ENCODE measurements around the gene PRKCA.
A peak's percentile ranks its signal among the peaks of the same experiment; 100 is the strongest.
"Not testable (repeated sequence)": the region's sequence is repeated elsewhere in the genome, so short reads cannot be mapped to it uniquely, and the experiment has no call there.

The PRKCA gene

DNA sequence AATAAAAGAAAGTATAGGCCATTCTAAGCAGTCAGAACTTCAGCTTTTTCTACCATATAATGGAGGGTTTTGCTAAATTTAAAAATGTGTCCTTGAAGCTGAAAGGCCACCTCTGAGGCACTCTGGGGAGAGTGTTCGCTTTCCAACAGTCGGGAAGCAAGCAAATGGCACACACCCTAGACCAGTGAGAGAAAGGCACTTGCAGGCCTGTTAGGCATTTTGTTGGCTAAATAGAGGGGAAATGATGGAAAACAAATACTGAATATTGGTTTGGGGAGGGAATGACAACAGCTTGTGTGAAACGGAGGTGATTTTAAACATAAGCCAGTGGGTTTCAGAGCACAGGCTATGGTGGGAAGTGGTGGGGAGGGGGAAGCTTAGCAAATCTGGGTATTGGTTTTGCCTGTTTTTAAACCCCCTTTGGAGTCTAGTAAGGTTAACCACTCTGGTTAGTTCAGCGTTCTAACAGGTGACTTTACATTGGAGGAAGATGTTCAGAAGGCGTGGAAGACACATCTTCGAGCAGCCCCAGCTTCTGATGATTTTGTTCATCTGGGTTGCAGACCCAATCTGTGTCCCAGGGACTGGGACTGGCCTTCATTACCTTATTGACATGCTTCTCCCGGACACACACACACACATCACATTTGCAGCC, 90.5 kb downstream of the PRKCA start:
- peak; percentile 26 for DNase-seq

DNA sequence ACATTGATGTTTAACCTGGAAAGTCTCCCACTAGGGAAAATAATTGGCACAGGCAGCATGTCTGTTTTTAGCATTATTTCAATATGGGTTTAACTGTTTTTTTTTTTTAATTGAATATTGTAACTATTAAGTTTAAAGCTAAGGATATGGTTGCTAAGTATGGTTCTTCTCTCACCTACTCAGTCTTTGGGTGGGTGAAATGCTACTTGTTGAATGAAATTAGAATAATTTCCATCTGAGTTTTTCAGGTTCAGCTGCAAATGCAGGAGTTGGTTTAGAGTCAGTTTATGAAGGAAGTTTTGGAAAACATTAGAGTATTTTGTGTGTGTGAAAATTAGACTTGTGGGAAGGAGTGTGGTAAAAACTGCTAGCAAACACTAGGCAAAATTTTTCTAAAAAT, 93.5 kb downstream of the PRKCA start:
- no peak for DNase-seq

GRCh38 chr17:66397486-66397885, 95.1 kb downstream of the PRKCA start:
- peak; percentile 44 for DNase-seq

- DNase-seq: peak; percentile 49
These were observed 95.6 kb downstream of the PRKCA start for GRCh38 chr17:66398059-66398458.

GRCh38 chr17:66398617-66399016, 96.2 kb downstream of the PRKCA start:
- DNase-seq: peak; percentile 90

GRCh38 chr17:66399441-66399840, 97.0 kb downstream of the PRKCA start:
- no peak for DNase-seq

DNA sequence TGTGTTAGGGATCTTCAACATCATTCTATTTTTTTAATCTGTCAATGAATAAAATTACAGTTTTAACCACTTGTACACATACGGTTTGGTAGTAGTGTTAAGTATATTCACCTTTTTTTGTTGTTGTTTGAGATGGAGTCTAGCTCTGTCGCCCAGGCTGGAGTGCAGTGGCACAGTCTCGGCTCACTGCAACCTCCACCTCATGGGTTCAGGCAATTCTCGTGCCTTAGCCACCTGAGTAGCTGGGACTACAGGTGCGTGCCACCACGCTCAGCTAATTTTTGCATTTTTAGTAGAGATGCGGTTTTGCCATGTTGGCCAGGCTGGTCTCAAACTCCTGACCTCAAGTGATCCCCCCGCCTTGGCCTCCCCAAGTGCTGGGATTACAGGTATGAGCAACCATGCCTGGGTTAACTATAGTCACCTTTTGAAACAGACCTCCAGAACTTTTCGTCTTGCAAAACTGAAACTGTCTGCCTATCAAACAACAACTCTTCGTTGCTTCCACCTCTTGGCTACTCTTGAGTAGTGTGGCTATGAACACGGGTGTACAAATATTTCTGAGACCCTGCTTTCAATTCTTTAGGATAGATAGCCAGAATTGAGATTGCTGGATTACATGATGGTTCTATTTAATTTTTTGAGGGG, 97.8 kb downstream of the PRKCA start:
- DNase-seq: not testable (repeated sequence)

DNA sequence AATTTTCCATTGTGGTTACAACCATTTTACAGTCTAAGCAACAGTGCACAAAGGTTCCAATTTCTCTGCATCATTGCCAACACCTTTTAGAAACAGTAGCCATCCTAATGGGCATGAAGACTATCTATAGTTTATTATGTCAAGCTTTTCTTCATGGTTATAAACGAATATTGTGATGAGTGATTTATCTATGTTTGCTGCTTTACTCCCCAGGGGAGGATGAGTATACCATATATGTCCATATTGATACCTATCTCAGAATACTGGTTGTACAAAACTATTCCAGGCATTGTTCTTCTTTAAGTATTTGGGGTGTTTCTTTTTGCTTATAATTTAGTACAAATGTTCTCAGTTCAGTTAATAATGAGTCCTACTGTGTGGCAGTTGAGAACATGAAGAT, 98.3 kb downstream of the PRKCA start:
- no peak for DNase-seq

DNA sequence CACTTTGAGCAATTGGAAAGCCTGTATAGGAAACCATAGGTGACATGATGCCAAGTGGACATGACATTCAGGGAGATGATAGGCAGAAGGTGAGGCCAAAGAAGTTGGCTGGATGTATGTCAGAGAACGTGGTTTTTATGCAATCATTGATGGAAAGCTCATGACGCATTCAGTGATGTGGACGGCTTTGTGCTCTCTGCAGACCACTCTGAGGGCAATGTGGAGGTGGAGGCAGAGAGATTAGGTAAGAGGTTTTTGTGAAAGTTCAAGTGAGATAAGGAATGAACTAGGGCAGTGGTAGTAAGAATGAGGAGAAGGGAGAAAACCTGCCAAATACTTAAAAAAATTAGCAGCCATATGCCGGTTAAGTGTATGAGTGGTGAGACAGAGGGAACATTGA, 99.0 kb downstream of the PRKCA start:
- no peak for DNase-seq

- DNase-seq: peak; percentile 79
These were observed 101.6 kb downstream of the PRKCA start for GRCh38 chr17:66403846-66404556.

DNA sequence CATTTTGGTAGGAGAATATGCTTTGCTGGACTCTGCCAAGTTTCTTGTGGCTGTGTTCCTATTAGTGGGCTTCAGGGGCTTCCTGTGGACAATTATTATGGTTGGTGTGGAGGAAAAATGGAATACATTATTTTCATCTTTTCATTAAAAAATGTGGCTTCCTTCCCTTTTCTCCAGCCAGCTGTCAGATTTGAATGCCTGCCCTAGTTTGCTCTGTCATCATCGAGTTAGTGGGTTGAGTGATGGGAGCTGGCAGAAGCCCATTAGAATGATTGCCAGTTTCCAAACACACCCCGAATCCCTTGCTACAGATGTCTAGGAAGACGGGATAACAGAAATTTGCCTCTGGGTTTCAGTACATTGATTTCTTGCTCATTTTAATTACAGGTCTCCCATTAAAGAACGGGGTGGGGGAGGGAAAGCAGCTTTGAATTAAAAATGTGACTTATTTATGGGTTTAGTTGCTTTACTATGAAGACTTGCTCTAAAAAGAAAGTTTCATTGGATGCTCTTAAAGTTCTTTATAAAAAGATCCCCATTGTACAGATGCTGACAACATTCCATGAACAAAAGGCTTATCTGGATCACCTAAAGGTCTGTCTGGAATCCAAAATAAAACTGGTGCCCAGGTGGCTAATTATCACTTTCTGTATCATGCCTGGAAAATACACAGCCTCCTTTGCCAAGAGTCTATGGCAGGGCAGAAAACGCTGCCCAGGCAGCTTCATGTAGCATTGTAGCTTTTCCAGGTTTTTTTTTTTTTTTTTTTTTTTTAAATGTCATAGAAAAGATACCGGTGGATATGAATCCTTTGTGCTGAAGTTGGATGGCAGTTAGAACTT, 103.6 kb downstream of the PRKCA start:
- peak; percentile 98 for DNase-seq

DNA sequence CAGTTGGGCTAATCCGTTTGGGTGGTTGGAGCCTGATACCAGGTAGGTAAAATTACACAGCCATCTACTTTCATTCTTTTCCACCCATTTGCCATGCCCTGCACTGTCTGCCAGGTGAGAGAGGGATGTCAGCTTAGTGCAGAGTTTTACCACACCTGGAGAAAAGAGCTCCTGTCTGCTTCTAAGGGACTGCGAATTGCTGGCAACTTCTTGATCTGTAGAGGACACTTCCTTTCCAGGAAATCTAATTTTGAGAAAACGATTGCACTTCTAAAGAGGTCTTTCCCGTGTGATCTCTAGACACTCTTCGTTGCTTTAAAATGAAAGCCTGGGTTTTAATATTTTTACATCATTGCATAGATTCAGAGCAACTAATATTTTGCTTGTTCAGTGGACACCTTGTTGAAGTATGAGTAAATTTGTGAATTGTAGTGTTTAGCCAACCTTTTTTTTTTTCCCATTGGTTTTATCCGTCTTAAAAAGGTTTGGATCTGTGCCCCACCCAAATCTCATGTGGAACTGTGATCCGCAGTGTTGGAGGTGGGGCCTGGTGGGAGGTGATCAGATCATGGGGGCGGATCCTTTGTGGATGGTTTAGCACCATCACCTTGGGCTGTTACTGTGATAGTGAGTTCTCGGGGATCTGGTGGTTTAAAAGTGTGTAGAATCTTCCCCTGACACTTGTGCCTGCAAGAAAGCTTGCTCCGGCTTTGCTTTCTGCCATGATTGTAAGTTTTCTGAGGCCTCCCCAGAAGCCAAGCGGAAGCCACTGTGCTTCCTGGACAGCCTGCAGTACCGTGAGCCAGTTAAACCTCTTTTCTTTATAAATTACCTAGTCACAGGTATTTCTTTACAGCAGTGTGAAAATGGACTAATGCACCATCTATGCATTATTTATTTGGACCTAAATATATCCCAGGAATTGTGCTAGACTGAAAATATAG, 104.6 kb downstream of the PRKCA start:
- peak; percentile 90 for DNase-seq

- DNase-seq: no peak
These were observed 105.5 kb downstream of the PRKCA start for GRCh38 chr17:66407864-66408263.

DNA sequence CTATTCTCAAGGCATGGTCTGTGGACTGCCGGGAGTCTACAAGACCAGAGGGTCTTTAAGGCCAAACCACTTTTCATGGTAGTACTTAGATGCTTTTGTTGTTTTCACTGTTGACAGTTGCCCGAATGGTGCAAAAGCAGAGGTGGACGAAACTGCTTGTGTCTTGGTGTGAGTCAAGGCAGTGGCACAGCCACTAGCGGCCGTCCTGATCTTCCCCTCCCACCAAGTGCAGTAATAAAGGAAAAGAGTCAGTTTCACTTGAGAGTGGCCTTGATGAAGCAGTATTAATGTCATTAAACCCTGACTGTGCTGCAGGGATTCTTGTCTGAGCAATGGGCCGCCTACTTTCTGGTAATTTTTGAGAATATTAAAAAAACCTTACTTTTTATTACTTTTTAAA, 109.1 kb downstream of the PRKCA start:
- DNase-seq: no peak

- DNase-seq: peak; percentile 67
These were observed 110.6 kb downstream of the PRKCA start for GRCh38 chr17:66412857-66413558.

GRCh38 chr17:66413559-66414520, 111.4 kb downstream of the PRKCA start:
- peak; percentile 27 for DNase-seq

- DNase-seq: no peak
These were observed 112.3 kb downstream of the PRKCA start for GRCh38 chr17:66414561-66415175.

DNA sequence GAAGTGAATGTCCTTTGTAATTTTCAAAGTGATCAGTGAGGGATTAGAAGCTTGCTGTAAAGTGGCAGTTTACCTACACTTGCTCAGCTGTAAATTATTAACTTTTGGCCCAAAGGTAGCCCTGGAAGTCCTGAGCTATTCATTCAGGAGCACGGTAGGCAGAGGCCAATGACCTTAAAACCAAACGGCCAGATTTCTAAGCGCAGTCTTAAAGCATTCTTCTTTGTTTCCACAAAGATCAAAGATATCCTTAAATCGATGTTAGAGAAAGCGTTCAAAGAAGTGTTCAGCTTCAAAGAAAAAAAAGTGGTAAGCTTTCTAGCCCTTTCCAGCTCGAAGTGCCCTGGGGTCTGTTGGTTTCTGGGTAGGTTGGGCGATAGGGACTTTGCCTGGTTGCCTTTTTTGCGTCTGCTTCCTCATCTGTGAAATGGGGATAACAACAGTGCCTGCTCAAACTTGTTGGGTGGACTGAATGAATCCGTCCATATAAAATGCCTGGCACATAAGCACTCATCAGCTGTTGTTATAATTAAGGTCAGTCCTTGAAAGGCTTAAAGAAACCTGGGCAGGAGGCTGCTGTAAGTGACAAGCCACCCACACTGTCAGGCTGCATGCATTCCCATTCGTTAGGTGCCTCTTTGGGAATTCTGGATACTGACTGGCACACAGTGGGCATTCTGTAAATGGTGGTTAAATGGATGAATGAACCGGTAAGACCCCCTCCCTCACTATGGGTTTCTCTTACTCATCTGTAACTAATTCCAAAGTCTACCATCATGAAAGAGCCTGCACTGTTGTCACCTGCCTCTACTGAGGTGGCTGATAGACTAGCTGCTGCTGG, 113.2 kb downstream of the PRKCA start:
- DNase-seq: peak; percentile 58

Data from NCI-H69 (cell line).